Type B pancreatic cell (in vitro differentiated cells): ENCODE data around the gene IL1R1. TPM values are rescaled to one million over a fixed set of nuclear protein-coding genes. Genes with fewer than 3 reads are reported as not detected.

Experiments
- DNase-seq: peaks from one replicate; pipeline ENCODE4 v3.0.0; 2021; ENCODE audit warnings: mixed read lengths; ENCODE audit not compliant: unreplicated experiment; ENCODE audit errors: extremely low spot score
- H3K27ac Mint-ChIP-seq: 2 replicates; pipeline ENCODE4 v1.8.0; 2021; ENCODE audit warnings: mild to moderate bottlenecking, mixed read lengths
- H3K27me3 Mint-ChIP-seq: 2 replicates; pipeline ENCODE4 v1.8.0; 2021; ENCODE audit warnings: mixed read lengths
- H3K36me3 Mint-ChIP-seq: 2 replicates; pipeline ENCODE4 v1.8.0; 2021; ENCODE audit warnings: mixed read lengths
- H3K4me1 Mint-ChIP-seq: one replicate; pipeline ENCODE4 v1.8.0; 2021; ENCODE audit warnings: mixed read lengths; ENCODE audit not compliant: unreplicated experiment
- H3K4me3 Mint-ChIP-seq: 2 replicates; pipeline ENCODE4 v1.8.0; 2021; ENCODE audit warnings: mild to moderate bottlenecking, mixed read lengths
- H3K9me3 Mint-ChIP-seq: 2 replicates; pipeline ENCODE4 v1.8.0; 2021; ENCODE audit warnings: mixed read lengths
- total RNA-seq: library from RNA; stranded (reverse); gene quantifications from 2 replicates; pipeline ENCODE4 v1.2.1, GENCODE V29; 2021; ENCODE audit warnings: low replicate concordance
- TF ChIP-seq, protein P1 (sequence below): fragments of 200-600 bp; sonication (generic); conservative IDR thresholded peaks from 2 replicates; pipeline ENCODE4 v1.5.0; 2021; ENCODE audit warnings: antibody characterized with exemption, mild to moderate bottlenecking

The IL1R1 gene
- total RNA-seq, 1 donor from 2014 or later: 15.8 TPM

DNA sequence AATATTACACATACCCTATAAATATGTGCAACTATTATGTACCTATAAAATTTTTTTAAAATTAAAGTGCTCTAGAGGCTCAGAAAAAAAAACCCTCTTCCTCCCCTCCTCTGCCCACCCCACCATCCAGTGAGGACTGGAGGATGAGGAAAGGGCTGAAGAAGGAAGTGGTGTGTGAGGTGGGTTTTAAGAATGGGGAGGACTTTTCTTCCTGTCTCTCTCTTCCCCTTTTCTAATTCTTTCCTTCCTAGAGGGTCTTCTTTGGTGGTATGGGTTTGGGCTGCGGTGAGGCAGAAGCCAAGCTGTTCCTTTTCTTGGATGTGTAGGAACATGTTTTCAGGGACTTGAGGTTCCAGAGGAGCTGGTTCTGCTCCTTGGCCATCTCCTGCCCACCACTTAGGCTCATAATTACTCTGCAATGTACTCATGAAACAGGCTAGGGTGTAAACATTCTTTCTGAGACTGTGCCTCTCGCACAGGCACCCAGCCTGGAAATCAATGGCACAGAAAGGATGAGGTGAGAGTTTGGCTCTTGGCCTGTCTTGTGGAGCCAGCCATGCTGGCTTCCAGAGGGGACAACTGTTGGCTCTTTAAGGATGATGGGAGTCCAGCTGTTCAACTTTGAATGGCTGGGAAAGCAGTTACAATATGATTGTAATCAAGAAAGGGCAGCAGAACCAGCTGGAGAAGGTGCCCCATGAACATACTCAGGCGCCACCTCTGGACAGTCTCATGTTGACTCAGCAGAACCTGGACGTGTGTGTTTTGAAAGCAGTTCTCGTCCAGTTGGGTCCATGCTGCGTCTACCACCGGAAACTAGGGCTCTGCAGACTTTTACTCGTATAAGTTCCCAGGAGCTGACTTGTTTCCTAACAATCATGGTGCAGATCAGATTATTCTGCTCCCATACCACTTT is 82.5 kb downstream of the IL1R1 start:
- H3K9me3 Mint-ChIP-seq: no peaks in the 10 kb centered on the region
- peaks cover 30% of the 10 kb centered on the region for H3K4me1 Mint-ChIP-seq
- DNase-seq: no peak
- H3K36me3 Mint-ChIP-seq: no peaks in the 10 kb centered on the region
- H3K4me3 Mint-ChIP-seq: no peak overlapping the region
- H3K27me3 Mint-ChIP-seq: no peaks in the 10 kb centered on the region
- TF ChIP-seq, protein P1, sequence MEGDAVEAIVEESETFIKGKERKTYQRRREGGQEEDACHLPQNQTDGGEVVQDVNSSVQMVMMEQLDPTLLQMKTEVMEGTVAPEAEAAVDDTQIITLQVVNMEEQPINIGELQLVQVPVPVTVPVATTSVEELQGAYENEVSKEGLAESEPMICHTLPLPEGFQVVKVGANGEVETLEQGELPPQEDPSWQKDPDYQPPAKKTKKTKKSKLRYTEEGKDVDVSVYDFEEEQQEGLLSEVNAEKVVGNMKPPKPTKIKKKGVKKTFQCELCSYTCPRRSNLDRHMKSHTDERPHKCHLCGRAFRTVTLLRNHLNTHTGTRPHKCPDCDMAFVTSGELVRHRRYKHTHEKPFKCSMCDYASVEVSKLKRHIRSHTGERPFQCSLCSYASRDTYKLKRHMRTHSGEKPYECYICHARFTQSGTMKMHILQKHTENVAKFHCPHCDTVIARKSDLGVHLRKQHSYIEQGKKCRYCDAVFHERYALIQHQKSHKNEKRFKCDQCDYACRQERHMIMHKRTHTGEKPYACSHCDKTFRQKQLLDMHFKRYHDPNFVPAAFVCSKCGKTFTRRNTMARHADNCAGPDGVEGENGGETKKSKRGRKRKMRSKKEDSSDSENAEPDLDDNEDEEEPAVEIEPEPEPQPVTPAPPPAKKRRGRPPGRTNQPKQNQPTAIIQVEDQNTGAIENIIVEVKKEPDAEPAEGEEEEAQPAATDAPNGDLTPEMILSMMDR: no peak
- no peak overlapping the region for H3K27ac Mint-ChIP-seq

DNA sequence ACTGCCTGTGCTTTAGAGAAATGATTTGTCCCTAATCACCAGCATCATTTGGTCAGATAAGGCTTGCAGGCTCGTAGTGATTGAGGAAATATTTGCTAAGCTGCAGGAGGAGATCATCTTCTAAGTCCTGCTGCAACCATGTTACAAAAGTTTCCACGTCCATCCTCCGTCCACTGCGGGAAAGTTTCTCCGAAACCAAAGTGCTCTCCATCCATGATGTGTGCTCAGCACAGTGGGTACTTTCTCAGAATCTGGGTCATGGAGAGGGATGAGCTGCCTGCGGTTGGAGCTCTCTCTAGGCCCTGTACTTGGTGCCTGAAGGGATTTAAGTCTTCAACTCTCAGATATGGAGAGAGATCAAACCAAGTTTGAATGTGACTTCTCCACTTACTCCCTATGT is 83.6 kb downstream of the IL1R1 start:
- H3K27me3 Mint-ChIP-seq: no peaks in the 10 kb centered on the region
- H3K27ac Mint-ChIP-seq: peak overlapping the region; percentile 46
- no peaks in the 10 kb centered on the region for H3K9me3 Mint-ChIP-seq
- no peak for DNase-seq
- H3K36me3 Mint-ChIP-seq: no peaks in the 10 kb centered on the region
- TF ChIP-seq, protein P1: no peak
- H3K4me3 Mint-ChIP-seq: no peak overlapping the region
- peaks cover 30% of the 10 kb centered on the region for H3K4me1 Mint-ChIP-seq

DNA sequence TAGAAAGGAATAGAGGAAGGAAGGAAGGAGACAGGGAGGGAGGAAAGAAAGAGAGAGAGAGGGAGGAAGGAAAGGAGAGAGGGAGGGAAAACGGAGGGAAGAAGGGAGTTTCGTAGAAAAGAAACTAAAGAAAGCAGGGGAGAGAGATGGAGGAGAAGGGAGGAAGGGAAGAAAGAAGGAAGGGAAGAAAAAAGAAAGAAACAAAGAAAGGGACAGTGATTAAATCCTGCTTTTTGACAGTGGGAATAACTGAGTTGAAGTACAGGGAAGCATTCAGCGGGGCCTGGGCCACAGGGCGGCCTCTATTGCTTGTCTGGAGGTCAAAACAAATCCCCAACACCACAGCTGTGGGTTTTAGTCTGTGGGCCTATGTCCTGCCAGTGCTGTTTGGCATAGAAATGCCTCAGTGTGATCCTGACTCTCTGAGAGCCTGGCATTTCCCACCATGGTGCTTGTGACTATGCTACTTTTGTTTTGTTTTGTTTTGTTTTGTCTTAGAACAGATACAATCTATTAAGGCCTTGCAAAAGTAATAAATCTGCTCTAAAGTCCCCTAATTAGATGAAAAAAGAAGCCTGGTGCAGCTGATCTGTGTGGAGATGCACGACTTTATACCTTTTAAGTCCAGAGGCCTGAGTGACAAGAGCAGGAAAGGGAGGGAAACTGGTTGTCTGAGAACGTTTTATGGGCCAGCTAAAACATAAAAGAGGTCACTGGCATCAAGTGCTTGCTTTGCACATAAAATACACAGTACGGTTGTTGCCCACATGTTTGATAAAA is 84.3 kb downstream of the IL1R1 start:
- H3K27ac Mint-ChIP-seq: peak overlapping the region; percentile 94
- H3K36me3 Mint-ChIP-seq: no peaks in the 10 kb centered on the region
- H3K4me1 Mint-ChIP-seq: peaks cover 30% of the 10 kb centered on the region
- DNase-seq: no peak
- TF ChIP-seq, protein P1: no peak
- no peaks in the 10 kb centered on the region for H3K27me3 Mint-ChIP-seq
- H3K4me3 Mint-ChIP-seq: peak overlapping the region; percentile 26
- no peaks in the 10 kb centered on the region for H3K9me3 Mint-ChIP-seq

DNA sequence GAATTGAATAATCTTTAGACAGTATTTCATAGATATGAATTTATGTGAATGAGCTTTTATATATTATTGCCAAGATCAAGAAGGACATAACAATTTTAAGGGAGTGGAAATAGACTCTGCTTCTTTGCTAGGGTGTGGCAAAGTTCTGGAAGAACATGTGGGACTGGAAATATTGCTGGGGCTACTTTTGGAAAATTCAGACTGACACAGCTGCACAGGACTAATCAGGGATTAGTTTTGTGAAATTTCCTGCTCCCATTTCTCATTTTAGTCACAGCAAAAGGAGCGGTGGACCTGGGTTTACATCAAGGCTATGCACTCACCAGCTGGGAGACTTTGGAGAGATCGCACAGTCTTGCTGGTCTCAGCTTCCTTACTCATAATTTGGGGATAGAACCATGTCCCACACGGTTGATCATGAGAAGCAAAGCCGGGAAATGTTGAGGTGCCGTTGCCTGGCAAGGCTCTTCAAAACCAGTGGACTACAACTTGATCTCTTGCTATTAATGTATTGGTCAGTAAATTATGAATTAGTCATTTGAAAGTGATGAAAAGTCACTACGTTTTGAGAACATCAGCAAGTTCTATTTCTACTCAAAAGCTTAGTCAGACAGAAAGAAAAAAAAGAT is 86.7 kb downstream of the IL1R1 start:
- Mint-ChIP-seq H3K36me3 (no peaks in the 10 kb centered on the region), H3K9me3 (no peaks in the 10 kb centered on the region), H3K27ac (peak overlapping the region; percentile 94), H3K4me1 (peaks cover 30% of the 10 kb centered on the region), H3K27me3 (no peaks in the 10 kb centered on the region), H3K4me3 (peak overlapping the region; percentile 11)
- DNase-seq: no peak
- TF ChIP-seq, protein P1: no peak

Other genes with a start within 250 kb of the IL1R1 start
- gene IL1R2, start 150.8 kb upstream of the IL1R1 start, total RNA-seq: 0.48 and 1.2 TPM in 2 replicates
- gene IL1RL2, start 44.3 kb downstream of the IL1R1 start, total RNA-seq: 1.0 and 2.0 TPM in 2 replicates
- gene IL1RL1, start 168.8 kb downstream of the IL1R1 start, total RNA-seq: not detected in 2 replicates
- 5.8 and 9.8 TPM in 2 replicates for gene IL18R1, start 213.1 kb downstream of the IL1R1 start, total RNA-seq